ENCODE measurements around the gene WDR36.

DNA sequence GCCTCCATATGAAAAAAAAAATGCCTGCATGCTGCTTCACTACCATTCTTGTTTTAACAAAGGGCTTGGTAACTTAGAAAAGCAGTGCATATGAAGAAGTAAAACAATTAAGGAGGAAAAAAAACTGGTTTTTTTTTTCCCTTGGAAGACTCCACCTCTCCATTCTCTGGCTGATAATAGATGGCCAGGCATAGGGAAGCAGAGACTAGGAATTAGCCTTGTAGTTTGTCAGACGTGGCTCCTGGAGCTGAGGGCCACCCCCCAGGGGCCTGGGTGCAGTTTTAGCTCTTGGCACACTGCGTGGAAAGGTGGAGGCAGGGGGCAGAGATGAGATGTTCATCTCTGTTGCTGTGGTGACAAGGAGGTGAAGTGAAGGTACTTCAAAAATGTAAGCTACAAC is 42.7 kb downstream of the WDR36 start:
- TF ChIP-seq, protein P1, sequence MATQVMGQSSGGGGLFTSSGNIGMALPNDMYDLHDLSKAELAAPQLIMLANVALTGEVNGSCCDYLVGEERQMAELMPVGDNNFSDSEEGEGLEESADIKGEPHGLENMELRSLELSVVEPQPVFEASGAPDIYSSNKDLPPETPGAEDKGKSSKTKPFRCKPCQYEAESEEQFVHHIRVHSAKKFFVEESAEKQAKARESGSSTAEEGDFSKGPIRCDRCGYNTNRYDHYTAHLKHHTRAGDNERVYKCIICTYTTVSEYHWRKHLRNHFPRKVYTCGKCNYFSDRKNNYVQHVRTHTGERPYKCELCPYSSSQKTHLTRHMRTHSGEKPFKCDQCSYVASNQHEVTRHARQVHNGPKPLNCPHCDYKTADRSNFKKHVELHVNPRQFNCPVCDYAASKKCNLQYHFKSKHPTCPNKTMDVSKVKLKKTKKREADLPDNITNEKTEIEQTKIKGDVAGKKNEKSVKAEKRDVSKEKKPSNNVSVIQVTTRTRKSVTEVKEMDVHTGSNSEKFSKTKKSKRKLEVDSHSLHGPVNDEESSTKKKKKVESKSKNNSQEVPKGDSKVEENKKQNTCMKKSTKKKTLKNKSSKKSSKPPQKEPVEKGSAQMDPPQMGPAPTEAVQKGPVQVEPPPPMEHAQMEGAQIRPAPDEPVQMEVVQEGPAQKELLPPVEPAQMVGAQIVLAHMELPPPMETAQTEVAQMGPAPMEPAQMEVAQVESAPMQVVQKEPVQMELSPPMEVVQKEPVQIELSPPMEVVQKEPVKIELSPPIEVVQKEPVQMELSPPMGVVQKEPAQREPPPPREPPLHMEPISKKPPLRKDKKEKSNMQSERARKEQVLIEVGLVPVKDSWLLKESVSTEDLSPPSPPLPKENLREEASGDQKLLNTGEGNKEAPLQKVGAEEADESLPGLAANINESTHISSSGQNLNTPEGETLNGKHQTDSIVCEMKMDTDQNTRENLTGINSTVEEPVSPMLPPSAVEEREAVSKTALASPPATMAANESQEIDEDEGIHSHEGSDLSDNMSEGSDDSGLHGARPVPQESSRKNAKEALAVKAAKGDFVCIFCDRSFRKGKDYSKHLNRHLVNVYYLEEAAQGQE (IDR thresholded peaks at IDR 0.05): no peak
- TF ChIP-seq, protein P2, sequence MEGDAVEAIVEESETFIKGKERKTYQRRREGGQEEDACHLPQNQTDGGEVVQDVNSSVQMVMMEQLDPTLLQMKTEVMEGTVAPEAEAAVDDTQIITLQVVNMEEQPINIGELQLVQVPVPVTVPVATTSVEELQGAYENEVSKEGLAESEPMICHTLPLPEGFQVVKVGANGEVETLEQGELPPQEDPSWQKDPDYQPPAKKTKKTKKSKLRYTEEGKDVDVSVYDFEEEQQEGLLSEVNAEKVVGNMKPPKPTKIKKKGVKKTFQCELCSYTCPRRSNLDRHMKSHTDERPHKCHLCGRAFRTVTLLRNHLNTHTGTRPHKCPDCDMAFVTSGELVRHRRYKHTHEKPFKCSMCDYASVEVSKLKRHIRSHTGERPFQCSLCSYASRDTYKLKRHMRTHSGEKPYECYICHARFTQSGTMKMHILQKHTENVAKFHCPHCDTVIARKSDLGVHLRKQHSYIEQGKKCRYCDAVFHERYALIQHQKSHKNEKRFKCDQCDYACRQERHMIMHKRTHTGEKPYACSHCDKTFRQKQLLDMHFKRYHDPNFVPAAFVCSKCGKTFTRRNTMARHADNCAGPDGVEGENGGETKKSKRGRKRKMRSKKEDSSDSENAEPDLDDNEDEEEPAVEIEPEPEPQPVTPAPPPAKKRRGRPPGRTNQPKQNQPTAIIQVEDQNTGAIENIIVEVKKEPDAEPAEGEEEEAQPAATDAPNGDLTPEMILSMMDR (IDR thresholded peaks at IDR 0.05): no peak
- TF ChIP-seq RFX5 (IDR thresholded peaks at IDR 0.05) (no peak), EP300 (IDR thresholded peaks at IDR 0.05) (no peak), CEBPB (IDR thresholded peaks at IDR 0.05) (no peak), POLR2A (IDR thresholded peaks at IDR 0.05; ENCODE audit: low read length) (no peak), CBX2 (IDR thresholded peaks at IDR 0.05; ENCODE audit: borderline replicate concordance, low read depth) (no peak), GATA3 (IDR thresholded peaks at IDR 0.05; ENCODE audit: borderline replicate concordance) (no peak), ZNF302 (CRISPR knock-in tag; IDR thresholded peaks at IDR 0.05) (no peak), NR3C1 (IDR thresholded peaks at IDR 0.05) (no peak), MAFK (IDR thresholded peaks at IDR 0.05; ENCODE audit: partially characterized antibody) (no peak), ZSCAN20 (CRISPR knock-in tag; IDR thresholded peaks at IDR 0.05) (no peak)
- TF ChIP-seq, protein P3, sequence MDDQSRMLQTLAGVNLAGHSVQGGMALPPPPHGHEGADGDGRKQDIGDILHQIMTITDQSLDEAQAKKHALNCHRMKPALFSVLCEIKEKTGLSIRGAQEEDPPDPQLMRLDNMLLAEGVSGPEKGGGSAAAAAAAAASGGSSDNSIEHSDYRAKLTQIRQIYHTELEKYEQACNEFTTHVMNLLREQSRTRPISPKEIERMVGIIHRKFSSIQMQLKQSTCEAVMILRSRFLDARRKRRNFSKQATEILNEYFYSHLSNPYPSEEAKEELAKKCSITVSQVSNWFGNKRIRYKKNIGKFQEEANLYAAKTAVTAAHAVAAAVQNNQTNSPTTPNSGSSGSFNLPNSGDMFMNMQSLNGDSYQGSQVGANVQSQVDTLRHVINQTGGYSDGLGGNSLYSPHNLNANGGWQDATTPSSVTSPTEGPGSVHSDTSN (IDR thresholded peaks at IDR 0.05): no peak
- TF ChIP-seq, protein P4, sequence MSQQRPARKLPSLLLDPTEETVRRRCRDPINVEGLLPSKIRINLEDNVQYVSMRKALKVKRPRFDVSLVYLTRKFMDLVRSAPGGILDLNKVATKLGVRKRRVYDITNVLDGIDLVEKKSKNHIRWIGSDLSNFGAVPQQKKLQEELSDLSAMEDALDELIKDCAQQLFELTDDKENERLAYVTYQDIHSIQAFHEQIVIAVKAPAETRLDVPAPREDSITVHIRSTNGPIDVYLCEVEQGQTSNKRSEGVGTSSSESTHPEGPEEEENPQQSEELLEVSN (IDR thresholded peaks at IDR 0.05; ENCODE audit: borderline replicate concordance, low read depth): no peak
